Measurements from ENCODE around the gene DTYMK.

DNA sequence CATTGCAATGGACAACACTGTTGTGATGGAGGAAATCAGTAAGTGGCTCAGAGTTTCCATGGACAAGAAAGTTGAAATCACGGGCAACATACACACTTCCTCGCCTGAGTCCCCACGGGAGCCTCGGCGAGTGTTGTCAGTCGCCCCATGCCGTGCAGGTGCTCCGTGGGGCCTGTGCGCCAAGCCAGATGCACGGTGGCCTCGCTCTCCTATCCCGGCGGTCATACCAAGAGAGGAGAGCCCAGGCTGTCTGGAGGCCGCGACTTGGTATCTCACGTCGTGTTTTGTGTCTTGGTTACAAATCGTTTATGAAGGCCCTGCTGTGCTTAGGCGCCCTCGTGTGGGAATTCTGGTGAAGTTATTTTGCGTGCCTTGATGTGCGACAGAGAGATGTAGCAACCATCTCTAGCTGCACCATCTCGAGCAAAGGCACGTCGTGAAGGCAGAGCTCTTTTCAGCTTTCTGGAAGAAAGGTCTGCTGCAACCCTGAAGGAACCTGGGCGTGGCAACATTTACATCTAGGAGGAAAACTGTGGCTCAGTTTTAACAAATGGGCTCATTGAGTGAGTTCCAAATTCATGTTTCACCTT is 27.4 kb downstream of the DTYMK start:
- TF ChIP-seq, protein P1, sequence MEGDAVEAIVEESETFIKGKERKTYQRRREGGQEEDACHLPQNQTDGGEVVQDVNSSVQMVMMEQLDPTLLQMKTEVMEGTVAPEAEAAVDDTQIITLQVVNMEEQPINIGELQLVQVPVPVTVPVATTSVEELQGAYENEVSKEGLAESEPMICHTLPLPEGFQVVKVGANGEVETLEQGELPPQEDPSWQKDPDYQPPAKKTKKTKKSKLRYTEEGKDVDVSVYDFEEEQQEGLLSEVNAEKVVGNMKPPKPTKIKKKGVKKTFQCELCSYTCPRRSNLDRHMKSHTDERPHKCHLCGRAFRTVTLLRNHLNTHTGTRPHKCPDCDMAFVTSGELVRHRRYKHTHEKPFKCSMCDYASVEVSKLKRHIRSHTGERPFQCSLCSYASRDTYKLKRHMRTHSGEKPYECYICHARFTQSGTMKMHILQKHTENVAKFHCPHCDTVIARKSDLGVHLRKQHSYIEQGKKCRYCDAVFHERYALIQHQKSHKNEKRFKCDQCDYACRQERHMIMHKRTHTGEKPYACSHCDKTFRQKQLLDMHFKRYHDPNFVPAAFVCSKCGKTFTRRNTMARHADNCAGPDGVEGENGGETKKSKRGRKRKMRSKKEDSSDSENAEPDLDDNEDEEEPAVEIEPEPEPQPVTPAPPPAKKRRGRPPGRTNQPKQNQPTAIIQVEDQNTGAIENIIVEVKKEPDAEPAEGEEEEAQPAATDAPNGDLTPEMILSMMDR (IDR thresholded peaks at IDR 0.05; ENCODE audit: poor library complexity) = peak; percentile 69
- no peak for TF ChIP-seq EZH2 (IDR thresholded peaks at IDR 0.05; ENCODE audit: borderline replicate concordance)
- TF ChIP-seq EZH2phosphoT487 (IDR thresholded peaks at IDR 0.05; ENCODE audit: low read depth, severe bottlenecking, unreplicated experiment) = no peak

Measured in hepatocyte (in vitro differentiated cells).